Activated T-cell treated with anti-CD3 and anti-CD28 coated beads for 24 hours (primary cell): ENCODE measurements around the gene LSS.

Experiments
- DNase-seq: peaks from one replicate; pipeline ENCODE4 v3.0.0-alpha.2; 2020; ENCODE audit warnings: low read depth

The LSS gene

DNA sequence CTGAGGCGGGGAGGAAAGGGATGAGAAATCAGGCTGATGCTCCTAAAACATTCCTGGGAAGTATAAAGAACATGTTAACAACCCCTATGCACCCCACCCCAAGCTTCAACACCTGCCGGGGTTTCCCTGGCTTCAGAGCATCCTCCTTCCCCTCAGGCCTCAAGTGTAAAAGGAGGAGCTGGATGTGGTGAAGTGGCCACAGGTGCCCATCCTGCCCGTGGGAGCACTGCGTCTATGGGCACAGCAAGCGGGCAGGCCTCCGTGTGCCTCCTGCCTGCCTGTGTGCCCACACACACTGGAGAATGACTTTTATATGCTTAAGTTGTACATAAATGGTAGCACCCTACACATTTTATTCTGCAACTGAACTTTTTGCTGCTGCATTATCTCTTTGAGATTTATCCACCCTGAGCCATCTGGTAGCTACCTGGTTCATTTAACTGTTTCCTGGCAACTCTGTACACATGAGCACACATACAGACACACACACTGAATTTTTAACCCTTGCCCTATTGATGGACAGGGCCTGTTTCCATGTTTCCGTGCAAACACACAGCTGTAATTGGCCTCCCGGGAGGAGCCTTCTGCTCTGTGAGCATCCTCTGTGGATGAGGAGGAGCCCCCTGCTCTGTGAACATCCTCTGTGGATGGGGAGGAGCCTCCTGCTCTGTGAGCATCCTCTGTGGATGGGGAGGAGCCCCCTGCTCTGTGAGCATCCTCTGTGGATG is 59.8 kb downstream of the LSS start:
- DNase-seq: no peak

DNA sequence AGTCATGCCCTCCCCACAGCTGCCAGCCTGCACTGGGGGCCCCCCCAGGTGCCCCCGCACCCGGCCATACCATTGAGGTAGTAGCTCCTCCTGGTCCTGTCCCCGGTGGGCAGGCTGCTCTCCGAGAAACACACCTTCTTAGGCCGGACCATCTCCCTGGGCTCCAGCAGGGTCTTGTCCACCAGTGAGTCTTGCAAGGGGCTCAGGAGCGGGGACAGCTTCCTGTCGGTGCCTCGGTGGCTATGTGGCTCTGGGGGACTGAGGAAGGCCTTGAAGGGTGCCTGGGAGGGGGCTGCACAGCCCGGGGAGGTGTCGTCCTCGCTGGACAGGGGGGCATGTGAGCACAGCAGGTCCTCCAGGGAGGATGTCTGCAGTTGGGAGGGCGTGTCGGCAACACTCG is 60.3 kb downstream of the LSS start:
- DNase-seq: no peak

DNA sequence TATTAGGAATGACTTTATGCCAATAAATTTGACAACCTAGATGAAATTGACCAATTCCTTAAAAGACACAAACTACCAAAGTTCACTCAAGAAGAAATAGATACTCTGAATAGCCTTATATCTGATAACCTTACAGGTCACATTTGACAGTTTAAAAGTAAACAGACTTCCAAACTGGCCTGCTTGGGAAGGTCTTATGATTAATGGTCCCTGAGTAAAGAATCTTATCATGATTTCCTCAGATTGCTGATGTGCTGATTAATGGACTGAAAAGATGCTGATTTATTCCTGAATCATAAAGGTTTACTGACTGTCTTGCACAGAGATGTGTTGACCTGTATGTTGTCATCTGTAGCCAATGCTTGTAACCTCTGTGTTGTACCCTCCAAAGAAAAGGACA is 63.5 kb downstream of the LSS start:
- no peak for DNase-seq

DNA sequence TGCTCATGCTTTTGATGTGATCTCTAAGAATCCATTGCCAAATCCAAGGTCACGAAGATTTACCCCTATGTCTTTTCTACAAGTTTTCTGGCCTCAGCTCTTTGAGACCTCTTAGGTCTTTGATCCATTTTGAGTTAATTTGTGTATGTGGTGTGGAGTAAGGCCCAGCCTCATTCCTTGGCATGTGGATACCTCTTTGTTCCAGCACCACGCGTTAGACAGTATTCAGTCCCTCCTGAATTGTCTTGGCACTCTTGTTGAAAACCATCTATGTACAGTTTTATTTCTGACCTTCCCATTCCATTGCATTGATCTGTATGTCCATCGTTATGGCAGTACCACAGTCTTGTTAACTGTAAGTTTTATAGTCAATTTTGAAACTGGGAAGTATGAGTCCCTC is 65.2 kb downstream of the LSS start:
- no peak for DNase-seq

DNA sequence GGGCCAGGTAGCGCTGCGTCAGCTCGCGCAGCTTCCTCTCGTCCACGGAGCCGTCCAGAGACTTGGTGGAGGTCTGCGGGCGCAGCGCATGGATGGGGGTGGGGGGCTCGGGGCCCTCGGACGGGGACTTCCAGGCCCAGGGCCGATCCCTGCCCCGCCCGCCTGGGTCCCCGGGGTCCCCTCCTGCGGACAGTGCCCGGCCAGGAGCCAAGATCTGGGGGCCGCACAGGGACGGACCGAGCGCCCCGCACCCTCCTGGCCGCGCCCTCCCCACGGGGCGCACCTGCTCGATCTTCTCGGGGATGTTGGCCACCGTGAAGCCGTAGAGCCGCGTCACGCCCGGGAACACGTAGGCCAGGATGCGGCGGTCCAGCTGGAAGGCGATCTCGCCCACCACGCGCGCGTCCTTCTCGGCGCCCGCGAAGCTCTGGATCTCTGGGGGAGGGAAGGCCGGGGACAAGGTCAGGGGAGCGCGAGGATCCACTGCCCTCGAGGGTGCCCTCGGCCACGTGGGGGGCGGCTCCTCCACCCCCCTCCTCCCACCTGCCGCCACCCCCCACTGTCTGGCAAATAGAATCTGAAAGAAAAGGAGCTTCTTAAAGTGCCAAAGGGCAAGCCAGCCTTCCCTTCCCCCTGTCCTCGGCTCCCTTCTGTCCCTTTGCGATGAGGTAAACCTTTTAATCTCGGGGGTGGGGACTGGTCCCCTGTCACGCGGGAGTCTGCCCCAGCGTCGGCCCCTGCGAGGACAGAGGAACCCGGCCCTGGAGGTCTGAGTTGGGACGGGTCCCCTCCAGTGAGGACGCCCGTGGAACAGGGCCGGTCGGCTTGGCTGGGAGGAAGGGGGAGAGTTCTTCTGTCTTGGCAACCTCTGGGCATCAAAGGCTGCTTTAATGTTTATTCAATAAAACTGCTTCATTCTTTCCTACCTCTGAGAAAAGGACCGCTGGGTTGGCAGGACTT is 66.7 kb downstream of the LSS start:
- no peak for DNase-seq

DNA sequence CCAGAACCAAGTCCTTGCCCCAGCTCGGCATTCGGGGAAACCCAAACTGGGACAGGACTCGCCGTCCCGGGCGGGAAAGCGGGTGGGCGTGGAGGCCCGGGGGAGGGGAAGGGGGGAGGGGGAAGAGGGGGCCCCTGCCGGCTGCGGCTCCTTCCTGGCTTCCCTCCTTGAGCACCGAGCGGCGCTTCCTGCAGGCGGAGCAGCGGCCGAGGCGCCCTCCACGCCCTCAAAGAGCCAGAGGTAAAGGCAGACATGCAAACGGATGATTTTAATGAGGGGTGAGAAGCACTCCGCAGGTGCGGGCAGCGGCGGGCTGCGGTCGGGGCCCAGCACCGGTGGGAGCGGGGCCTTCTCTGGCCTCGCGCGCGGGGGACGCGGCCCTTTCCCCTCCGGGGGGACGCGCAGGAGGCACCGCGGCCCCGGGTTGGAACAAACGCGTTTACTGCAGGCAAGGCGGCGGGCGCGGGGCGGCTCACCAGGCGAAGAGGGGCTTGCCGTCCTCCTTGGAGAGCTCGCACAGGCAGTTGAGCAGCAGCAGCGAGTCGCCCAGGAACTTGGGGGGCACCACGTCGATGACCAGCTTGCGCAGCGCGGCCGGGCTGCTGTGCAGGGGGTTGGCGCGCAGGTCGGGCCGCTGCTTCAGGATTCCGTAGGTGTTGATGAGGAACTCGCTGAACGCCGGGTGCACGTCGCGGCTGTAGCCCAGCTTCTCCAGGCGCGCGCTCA is 67.5 kb downstream of the LSS start:
- no peak for DNase-seq

DNA sequence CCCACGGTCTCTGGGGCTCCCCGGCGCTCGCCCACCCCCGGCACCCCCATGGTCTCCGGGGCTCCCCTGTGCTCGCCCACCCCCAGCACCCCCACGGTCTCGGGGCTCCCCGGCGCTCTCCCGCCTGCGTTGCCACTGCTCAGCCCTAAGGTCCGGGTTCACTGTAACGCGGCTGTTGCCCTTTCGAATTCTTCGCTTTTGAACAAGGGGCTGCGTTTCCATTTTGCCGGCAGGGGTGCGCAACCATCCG is 68.0 kb downstream of the LSS start:
- DNase-seq: no peak

DNA sequence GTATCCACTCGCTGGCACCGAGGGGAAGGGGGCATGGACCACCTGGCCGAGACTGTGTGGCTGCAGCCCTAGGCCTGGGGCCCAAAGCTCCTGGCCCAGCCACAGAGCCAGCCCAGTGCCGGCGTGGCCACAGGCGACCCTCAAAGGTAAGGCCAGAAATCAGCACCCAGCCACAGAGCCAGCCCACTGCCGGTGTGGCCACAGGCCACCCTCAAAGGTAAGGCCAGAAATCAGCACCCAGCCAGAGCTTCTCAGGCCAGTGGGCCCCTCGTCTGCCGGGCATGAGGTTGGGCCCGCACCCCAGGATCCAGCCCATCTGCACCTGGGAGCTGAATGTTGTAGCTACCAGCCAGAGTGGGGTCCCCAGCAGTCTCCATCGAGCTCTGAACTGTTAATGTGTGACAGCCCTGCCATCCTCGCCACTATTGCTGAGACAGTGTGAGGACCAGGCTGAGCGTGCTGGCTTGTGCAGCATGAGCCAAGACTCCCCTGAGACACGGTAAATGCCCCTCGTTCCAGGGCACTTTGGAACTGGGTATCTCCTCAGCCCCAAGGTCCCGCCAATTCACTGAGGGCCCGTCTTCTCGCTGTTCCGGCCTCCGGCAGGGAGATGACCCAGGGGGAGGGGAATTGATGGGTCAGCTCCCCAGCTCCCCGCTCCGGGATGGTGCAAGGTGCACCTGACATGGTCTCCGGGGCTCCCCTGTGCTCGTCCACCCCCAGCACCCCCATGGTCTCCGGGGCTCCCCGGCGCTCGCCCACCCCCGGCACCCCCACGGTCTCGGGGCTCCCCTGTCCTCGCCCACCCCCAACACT is 68.5 kb downstream of the LSS start:
- no peak for DNase-seq

DNA sequence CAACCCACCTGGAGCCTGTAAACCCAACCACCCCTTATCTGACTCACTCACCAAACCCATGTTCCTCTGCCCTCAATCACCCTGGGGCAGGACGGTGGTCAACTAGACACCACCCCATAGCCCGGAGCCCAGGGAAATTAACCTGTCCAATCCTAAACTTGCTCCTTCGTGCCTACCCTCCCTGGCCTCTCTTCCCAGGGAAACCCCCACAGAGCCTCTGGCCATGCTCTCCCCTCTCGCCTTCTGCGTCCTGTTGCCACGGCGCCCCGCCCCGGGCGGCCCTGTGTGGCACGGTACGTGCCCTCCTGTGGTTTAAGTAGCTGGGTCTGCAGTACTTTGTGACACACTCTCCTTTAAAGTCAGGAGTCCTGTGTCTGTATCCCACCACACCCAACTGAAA is 69.2 kb downstream of the LSS start:
- no peak for DNase-seq

DNA sequence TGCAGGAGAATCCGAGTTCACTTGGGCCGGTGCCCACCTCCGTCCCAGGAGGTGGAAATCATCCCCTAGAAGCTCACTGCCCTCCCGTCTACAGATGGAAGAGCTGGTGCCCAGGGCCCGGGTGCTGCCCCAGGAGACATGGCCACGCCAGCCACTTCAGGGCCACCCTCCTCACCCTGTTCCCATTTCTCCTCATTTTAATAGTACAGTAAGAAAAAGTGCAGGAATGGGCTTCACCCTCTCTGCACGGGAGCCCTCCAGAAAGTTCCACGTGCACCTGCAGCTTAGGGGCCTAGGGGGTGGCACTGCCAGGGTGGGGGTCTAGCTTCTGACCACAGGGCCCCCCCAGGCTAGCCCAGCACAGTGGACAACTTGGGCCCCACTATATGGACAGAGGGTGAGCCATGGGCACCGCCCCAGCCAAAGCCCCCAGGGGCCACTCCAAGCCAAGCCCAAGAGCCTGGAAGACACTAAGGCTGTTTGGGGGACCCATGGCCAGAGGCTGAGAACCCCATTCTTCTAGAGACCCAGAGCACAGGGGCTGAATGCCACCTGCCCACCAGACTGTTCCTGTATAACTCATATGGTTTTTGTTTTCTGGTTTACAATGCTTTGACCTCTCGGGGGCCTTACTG is 69.8 kb downstream of the LSS start:
- no peak for DNase-seq

DNA sequence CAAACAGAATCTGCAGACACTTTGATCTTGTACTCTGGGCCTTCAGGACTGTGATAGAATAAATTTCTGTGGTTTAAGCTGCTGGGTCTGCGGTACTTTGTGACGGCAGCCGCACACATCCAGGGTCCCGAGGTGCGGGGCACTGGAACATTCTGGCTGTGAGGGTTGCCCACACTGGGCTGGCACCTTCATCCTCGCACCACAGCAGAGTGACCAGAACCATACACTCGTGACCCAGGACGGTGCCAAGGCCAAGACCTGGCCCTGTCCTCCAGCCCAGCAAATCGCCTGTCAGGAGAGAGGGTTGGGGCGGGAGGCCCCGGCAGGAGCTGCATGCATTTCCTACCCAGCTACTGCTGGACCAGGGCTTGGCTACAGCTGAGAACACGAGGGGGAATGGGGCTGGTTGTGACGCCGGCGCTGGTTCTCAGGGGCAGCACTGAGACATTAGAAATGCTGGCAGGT is 70.6 kb downstream of the LSS start:
- DNase-seq: no peak

DNA sequence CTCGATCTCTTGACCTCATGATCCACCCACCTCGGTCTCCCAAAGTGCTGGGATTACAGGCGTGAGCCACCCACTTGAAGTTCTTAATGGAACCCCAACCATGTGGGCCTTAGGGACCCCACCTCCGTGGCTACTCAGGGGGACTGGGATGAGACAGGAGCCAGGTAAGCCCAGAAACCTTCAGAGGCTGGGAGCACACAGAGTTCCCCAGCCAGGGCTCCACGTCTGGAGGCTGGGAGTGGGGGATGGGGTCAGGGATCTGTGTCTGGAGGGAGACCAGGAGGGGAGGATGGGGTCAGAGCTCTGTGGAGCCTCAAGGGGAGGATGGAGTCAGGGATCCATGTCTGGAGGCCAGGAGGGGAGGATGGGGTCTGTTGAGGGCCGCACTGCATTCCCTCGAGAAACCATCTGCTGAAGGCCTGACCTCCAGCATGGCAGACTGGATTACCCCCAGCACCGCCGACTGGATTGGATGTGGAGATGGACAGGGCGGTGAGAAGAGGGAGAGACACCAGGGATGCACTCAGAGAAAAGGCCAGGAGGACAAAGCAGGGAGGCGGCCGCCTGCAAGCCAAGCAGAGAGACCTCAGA is 71.1 kb downstream of the LSS start:
- DNase-seq: no peak

DNA sequence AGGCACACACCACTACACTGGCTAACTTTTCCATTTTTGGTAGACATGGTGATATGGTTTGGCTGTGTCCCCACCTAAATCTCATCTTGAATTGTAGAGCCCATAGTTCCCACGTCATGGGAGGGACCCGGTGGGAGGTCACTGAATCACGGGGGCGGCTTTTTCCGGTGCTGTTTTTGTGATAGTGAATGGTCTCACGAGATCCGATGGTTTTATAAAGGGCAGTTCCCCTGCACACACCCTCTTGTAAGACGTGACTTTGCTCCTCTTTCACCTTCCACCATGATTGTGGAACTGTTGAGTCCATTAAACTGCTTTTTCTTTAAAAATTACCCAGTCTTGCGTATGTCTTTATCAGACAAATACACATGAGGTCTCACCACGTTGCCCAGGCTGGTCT is 71.9 kb downstream of the LSS start:
- no peak for DNase-seq

DNA sequence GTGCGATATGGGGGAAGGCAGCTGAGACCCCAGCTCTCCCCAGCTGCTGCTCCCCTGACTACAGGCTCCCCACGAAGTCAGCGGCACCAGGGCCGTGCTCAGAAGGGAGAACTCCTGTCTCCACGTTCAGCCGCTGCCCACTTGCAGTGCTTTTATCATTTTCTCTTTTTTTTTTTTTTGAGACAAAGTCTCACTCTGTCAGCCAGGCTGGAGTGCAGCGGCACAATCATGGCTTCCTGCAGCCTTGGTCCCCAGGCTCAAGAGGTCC is 72.3 kb downstream of the LSS start:
- DNase-seq: no peak

DNA sequence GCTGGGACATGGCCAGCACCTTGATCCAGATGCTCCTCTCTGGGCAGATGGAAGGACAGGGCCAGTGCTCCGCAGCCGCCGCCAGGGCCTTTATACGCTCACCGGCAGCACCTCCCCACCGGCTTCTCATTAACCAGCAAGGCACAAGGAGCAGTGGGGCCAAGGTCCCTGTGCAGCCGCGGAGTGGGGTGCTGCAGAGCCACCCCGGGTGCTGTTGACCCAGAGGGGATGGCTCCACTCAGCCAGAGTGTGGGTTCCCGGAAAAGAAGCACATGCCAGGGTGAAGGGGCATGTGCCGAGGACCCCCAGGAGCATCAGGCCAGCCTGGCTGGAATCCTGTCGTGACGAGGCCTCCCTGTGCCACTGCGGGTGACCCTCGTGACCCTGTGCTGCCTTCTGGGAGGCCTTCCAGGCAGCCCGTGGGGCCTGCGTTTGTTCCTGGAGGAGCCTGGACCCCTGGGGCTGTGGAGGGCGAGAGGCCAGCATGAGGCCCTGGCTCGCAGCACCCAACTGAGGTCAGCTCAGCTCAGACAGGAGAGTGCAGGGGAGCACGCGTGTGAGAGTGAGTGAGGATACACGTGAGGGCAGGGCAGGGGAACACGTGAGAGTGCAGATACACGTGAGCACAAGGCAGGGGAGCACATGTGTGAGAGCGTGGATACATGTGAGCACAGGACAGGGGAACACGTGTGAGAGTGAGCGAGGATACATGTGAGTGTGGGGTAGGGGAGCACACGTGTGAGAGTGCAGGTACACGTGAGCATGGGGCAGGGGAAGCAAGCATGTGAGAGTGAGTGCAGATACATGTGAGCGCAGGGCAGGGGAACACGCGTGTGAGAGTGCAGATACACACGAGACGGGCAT is 72.8 kb downstream of the LSS start, which contains the start of gene FTCD:
FTCD (minus strand) TSS at position 66 of the 864 bp plus-strand sequence; CDS start at position 10, 56 bp downstream.
- DNase-seq: no peak

DNA sequence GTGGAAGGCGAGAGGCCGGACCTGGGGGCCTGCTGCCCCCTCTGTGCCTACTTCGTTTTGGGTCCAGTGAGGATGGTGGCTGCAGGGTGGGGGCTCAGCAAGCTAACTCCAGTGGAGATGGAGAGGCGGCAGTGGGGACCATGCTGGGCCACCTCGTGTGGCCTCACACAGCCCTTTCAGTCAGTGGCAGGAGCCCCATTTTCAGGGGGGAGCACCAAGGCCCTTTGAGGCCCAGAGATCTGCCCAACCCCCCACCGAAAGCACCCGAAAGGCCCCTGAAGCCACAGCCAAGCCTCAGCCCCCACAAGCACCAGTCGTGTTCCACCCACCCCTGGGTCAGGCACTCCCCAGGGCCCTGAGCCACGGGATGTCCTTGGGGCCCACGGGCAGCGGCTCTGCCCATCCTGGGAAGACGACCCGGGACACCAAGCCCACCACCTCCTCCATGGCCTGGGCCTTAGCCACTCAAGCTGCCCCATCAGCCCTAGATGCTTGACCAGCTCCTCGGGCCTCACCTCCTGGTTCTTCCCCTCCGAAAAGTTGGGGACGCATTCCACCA is 73.5 kb downstream of the LSS start:
- DNase-seq: no peak

DNA sequence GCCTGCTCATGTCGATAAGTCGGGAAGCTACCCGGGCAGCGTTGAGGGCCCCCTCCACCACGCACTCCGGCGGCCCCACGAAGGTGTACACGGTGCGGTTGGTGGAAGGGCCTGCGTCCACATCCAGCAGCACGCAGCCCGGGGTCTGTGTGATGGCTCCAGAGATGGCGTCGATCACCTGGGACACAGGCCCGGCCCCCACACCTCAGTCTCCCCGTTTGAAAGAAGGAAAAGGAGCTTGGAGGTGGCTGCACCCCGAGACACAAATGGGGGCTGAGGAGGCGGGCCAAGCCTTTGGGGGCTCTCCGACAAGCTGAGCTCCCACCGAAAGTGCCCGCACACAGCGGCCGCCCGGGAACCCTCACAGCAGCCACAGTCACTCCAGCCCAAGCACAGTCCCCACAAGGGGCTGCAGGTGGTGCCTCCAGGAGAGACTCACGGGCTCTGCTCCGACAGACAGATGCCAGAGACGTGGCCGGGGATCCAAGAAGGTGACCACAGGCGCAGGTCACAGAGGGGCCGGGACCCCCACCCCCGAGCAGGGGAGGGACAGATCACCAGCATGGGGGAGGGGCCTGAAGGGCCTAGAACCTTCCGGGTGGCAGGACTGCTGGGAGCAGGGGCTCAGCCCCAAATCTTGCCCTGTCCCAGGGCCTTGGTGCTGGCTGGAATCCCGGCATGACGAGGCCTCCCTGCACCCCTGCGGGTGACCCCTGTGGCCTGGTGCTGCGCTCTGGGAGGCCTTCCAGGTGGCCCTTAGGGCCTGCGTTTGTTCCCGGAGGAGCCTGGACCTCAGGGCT is 74.2 kb downstream of the LSS start:
- no peak for DNase-seq

DNA sequence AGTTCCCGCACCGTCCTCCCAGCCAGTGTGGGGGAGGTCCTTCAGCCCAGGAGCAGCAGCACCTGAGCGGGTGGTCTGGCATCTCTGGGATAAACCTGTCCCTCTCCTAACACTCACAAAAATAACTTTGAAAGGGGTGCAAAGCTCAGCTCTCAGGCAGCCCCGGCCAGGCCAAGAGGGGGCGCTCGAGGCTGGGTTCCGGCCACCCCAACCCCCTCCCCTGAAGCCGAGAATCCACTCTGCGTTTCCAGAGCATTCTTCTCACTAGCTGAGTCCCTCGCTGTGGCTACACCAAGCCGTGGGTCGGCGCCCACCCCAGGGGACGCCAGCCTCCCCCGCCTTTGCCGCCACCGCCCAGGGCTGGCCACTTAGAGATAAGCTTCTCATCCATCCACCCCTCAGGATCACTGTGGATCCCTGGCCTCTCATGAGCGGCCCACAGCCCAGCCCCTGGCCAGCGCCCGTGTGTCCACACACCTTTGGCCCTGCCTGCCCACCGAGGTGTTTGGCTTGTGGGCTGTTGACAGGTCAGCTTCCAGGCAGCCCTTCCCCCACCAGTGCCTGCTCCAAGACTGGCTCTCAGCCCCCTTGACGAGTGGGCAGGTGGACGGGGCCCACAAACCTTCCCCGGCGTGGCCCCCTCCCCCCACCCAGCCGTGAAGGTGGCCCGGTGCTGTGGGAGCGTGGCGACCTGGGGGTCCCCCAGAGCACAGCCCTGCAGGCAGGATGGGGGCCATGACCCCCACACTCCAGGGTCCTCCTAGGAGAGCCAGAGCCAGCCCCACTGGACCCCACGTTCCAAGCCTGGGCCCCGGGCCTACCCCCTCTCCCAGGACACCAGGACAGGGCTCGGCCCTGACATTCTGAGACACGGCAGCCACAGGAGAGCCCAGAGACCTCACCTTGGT is 75.1 kb downstream of the LSS start:
- DNase-seq: peak; percentile 28
